DND-41 (cell line): ENCODE data around the gene NR0B2.

Experiments
- ATAC-seq: fragments of 200-7000 bp; cut with Tn5 transposase; 3 replicates; pipeline ENCODE4 v1.9.1; 2021; ENCODE audit warnings: low read depth; ENCODE audit not compliant: insufficient read depth
- DNase-seq: peaks from one replicate; pipeline ENCODE4 v3.0.0-alpha.2; 2020
- H2AFZ ChIP-seq: 2 replicates; pipeline ENCODE4 v1.6.0; 2012; ENCODE audit warnings: low read depth, low read length
- H3K27ac ChIP-seq: 2 replicates; pipeline ENCODE4 v1.5.1; 2012; ENCODE audit warnings: low read length, inconsistent platforms
- H3K27me3 ChIP-seq: fragments of 200-600 bp; sonication (generic); 2 replicates; pipeline ENCODE4 v1.6.0; 2012; ENCODE audit warnings: low read length, mild to moderate bottlenecking, inconsistent platforms; ENCODE audit not compliant: insufficient read depth, poor library complexity
- H3K36me3 ChIP-seq: 2 replicates; pipeline ENCODE4 v1.5.1; 2012; ENCODE audit warnings: low read length, inconsistent platforms; ENCODE audit not compliant: insufficient read depth
- H3K4me1 ChIP-seq: 2 replicates; pipeline ENCODE4 v1.5.1; 2012; ENCODE audit warnings: mild to moderate bottlenecking, low read length; ENCODE audit not compliant: insufficient read depth
- H3K4me2 ChIP-seq: 2 replicates; pipeline ENCODE4 v1.6.0; 2012; ENCODE audit warnings: mild to moderate bottlenecking, moderate library complexity, low read length, inconsistent platforms; ENCODE audit not compliant: insufficient read depth
- H3K4me3 ChIP-seq, 2 experiments: fragments of 200-600 bp in 1 of 2; shearing (Covaris generic) in 1 of 2; 2 replicates each; pipeline ENCODE4 v1.5.1; 2012 to 2016; ENCODE audit warnings: inconsistent platforms in 2 of 2, low read length in 2 of 2, mild to moderate bottlenecking in 2 of 2, low read depth in 1 of 2, moderate library complexity in 1 of 2
- H3K79me2 ChIP-seq: 2 replicates; pipeline ENCODE4 v1.6.0; 2012; ENCODE audit warnings: low read length, inconsistent platforms; ENCODE audit not compliant: insufficient read depth
- H3K9ac ChIP-seq: 2 replicates; pipeline ENCODE4 v1.6.0; 2012; ENCODE audit warnings: low read depth, mild to moderate bottlenecking, inconsistent platforms, low read length, moderate library complexity
- H3K9me3 ChIP-seq: 2 replicates; pipeline ENCODE4 v1.5.1; 2012; ENCODE audit warnings: low read length, moderate library complexity, mild to moderate bottlenecking, inconsistent platforms; ENCODE audit not compliant: insufficient read depth, severe bottlenecking
- H4K20me1 ChIP-seq: 2 replicates; pipeline ENCODE4 v1.6.0; 2012; ENCODE audit warnings: low read length; ENCODE audit not compliant: insufficient read depth
- CTCF ChIP-seq: IDR thresholded peaks from 2 replicates; pipeline ENCODE4 v1.5.1; 2012; ENCODE audit warnings: borderline replicate concordance, low read length, moderate library complexity, mild to moderate bottlenecking; ENCODE audit not compliant: poor library complexity, severe bottlenecking; ENCODE audit errors: extremely low read depth
- EZH2 ChIP-seq: IDR thresholded peaks from 3 replicates; pipeline ENCODE4 v1.6.1; 2012; ENCODE audit warnings: borderline replicate concordance, low read depth, mild to moderate bottlenecking, moderate library complexity, low read length, inconsistent platforms; ENCODE audit not compliant: severe bottlenecking

The NR0B2 gene

GRCh38 chr1:26863685-26864077 lies 50.1 kb downstream of the NR0B2 start:
- Histone ChIP-seq H3K9ac (peak overlapping the region; percentile 99), H3K4me2 (peak overlapping the region; percentile 95)
- ATAC-seq, result no peak

GRCh38 chr1:26862781-26863684 lies 50.7 kb downstream of the NR0B2 start, which contains the start of gene SFN:
SFN (plus strand) TSS chr1:26863149; CDS start chr1:26863213, 64 bp downstream.
- H3K4me2 ChIP-seq, result peak within 1 kb of the TSS; percentile 95
- peak within 1 kb of the TSS; percentile 99 for H3K9ac ChIP-seq
- no peak for ATAC-seq
- H3K27ac ChIP-seq, result peak within 1 kb of the TSS; percentile 97
- H2AFZ ChIP-seq, result peak within 1 kb of the TSS; percentile 70; the same call in 1 of the 2 replicates
- TF ChIP-seq CTCF (peak; percentile 60), EZH2 (no peak)
- H3K36me3 ChIP-seq, result no peaks in the 10 kb centered on the region; the same call in 1 of the 2 replicates
- DNase-seq, result peak; percentile 45
- H3K79me2 ChIP-seq, result no peaks in the 10 kb centered on the region; the same call in 1 of the 2 replicates
- peaks cover 21% of the 10 kb centered on the region for H3K4me1 ChIP-seq
- H3K4me3 ChIP-seq, result peak within 1 kb of the TSS in 1 of 2 experiments; percentile 85; a peak in 2 of 4 replicates
- H3K27me3 ChIP-seq, result no peaks in the 10 kb centered on the region
- H3K9me3 ChIP-seq, result no peaks in the 10 kb centered on the region
- H4K20me1 ChIP-seq, result no peaks in the 10 kb centered on the region

More at GRCh38 chr1:26863685-26864077, 50.1 kb downstream of the NR0B2 start:
- Histone ChIP-seq H3K36me3 (no peaks in the 10 kb centered on the region; the same call in 1 of the 2 replicates), H3K4me1 (peaks cover 21% of the 10 kb centered on the region), H3K79me2 (no peaks in the 10 kb centered on the region; the same call in 1 of the 2 replicates), H4K20me1 (no peaks in the 10 kb centered on the region), H3K27me3 (no peaks in the 10 kb centered on the region), H2AFZ (no peak overlapping the region), H3K9me3 (no peaks in the 10 kb centered on the region), H3K27ac (peak overlapping the region; percentile 97; the same call in 1 of the 2 replicates), H3K4me3 (peak overlapping the region in 1 of 2 experiments; percentile 85; a peak in 2 of 4 replicates)
- TF ChIP-seq CTCF (no peak), EZH2 (no peak)
- no peak for DNase-seq

- DNase-seq (no peak), ATAC-seq (no peak)
- H3K27ac ChIP-seq, result no peak overlapping the region
- no peaks in the 10 kb centered on the region for H3K27me3 ChIP-seq
- no peak overlapping the region for H3K4me3 ChIP-seq
- H3K79me2 ChIP-seq, result no peaks in the 10 kb centered on the region; the same call in 1 of the 2 replicates
- no peak overlapping the region for H3K4me2 ChIP-seq
- TF ChIP-seq EZH2 (no peak), CTCF (no peak)
- H4K20me1 ChIP-seq, result no peaks in the 10 kb centered on the region
- H3K36me3 ChIP-seq, result no peaks in the 10 kb centered on the region; the same call in none of the 2 replicates
- no peaks in the 10 kb centered on the region for H3K9me3 ChIP-seq
- H3K4me1 ChIP-seq, result peaks cover 21% of the 10 kb centered on the region
- no peak overlapping the region for H2AFZ ChIP-seq
- H3K9ac ChIP-seq, result no peak overlapping the region
These were observed 51.8 kb downstream of the NR0B2 start for GRCh38 chr1:26861889-26862378.
